ENCODE results near the gene PCNT.
"Not testable (repeated sequence)": the region's sequence is repeated elsewhere in the genome, so short reads cannot be mapped to it uniquely, and the experiment has no call there.

The PCNT gene

DNA sequence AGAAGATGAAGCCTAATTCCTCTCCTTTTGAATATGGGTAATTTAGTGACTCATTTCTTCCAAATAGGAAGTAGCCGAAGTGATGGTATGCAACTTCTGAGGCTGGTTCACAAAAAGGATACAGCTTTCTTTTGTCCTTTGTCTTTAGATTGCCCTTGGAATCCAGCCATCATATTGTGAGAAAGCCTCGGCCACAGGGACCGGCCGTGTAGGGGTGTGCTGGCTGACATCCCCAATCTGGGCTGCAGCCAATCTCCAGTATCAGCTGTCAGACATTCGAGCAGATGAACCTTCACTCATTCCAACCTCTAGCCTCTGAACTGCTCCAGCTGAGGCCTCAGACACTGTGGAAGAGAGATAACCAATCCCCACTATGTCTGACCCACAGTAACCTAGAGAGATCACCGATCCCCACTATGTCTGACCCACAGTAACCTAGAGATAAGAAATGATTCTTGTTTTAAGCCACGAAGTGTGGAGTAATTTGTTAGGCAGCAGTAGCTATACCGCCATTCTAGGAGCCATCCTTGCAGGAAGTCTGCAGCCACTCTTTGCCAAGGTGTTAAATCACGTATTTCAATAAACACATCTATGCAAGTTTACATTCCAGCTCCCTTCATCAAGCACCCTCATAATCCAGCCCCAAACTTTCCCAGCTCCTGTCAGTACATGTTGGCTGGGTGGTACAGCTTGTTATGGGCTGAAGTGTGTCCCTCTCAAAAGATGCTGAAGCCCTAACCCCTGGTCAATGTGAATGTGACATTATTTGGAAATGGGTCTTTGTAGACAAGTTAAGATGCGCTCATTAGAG, 131.8 kb downstream of the PCNT start:
- DNase-seq: no peak

DNA sequence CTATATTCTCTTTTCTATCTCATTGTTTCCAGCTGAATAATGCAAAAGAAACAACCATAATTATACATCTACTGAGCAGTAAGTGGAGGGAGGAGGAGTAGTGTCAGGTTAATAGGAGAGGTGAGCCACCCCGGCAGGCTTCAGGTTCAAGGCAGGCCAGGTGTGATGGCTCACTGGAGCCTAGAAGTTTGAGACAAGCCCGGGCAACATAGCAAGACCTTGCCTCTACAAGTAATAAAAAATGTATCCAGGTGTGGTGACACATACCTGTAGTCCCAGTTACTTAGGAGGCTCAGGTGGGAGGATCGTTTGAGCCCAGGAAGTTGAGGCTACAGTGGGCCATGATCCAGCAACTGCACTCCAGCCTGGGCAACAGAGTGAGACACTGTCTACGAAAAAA, 132.8 kb downstream of the PCNT start:
- DNase-seq: no peak

DNA sequence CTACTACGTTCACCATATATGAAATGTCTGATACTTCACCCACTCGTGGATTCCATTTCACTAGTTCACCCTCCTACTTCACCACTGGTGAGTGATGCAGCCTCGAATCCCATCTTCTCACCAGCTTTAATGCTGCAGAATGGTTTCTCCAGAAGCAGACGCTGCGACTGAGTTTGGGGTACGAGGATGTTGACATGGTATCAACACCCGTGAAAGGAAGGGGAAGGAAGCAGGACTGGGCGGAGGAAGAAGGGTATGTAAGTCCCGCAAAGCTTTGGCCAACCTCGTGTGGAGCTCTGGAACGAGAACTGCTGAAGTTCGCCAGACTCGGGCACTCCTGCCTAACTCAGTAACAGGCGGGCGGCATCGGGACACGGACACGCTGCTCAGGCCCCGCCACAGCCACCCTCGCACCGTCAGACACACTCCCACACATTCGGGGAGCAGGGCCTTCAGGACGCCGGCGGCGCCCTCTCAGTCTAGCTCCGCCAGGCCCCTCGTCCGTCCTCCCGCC, 133.9 kb downstream of the PCNT start:
- peak in 1 of 2 experiments; percentile 28 for DNase-seq

DNA sequence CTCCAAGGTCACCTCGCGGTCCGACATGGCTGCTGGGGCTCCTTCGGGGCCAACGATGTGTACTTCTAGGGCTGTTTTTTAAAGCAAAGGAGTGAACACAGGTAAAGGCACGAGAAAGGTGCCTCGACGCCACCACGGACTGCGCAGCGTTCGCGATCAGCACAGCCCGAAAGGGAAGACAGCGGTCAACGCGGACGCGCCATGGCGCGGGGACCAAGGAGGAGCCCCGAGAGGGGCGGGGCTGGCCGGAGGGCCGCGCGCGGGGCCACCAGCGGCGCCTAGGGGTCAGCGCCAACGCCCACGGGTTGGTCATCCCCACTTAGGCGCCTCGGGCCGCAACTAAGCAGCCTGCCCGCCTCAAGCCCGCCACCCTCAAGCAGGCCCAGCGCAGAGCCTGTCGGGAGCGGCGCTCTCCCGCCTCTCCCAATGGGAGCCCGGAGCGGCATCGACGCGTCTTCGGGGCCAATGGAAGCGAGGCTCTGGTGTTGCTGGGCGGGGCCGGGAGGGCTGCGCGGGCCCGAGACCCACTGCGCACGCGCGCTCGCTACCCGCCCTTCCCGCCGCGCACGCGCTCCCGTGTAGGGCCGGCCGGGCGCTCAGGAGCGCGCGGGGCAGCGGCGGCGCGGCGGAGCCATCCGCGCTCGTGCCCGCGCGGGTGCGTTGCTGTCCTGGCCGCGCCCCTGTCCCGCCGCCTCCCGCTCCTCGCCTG, 134.5 kb downstream of the PCNT start, which contains the start of gene DIP2A:
Gene DIP2A, plus strand, starts transcription at position 577 of the 709 bp plus-strand sequence. CDS start 241 bp downstream, outside the sequence.
- peak; percentile 92 to 93 for DNase-seq

DNA sequence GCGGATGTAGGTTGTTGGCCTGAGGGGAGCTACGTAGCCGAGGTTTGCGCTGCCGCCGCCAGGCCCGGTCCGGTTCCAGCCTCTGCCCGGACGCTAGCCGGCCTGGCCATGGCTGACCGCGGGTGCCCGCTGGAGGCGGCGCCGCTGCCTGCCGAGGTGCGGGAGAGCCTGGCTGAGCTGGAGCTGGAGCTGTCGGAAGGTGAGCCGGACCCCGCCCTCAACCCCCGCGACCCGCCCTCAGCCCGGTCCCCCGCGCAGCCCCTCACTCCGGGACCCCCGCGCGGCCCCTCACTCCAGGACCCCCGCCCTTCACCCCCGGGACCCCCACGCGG, 135.0 kb downstream of the PCNT start:
- no peak for DNase-seq

DNA sequence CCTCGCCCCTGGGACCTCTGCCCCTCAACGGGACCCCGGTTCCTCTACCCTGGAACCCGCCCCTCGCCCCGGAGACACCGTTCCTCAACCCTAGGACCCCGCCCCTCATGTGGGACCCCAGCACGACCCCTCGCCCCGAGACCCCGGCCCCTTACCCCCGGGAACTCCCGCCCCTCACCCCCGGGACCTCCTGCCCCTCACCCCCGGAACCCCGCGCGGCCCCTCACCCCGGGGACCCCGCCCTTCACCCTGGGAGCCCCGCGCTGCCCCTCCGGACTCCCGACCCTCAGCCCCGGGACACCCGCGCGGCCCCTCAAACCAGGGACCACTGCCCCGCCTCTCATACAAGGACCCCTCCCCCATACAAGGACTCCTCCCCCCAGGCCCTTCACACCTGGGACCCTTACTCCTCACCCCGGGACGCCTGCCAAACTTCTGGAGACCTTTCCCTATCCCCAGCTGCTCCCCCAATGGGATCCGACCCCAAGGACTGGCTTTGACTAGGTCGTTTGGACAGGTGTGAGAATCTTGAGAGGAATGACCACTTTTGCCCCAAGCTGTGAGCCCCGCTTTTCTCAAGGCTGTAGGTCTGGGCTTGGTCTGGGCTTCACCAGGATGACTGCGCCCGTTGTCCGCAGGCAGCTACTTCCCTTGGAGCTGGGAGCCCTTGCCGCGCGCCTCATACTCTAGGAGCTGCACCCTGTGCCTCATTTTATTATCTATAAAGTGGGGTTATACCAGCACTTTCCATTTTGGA, 135.6 kb downstream of the PCNT start:
- no peak for DNase-seq

DNA sequence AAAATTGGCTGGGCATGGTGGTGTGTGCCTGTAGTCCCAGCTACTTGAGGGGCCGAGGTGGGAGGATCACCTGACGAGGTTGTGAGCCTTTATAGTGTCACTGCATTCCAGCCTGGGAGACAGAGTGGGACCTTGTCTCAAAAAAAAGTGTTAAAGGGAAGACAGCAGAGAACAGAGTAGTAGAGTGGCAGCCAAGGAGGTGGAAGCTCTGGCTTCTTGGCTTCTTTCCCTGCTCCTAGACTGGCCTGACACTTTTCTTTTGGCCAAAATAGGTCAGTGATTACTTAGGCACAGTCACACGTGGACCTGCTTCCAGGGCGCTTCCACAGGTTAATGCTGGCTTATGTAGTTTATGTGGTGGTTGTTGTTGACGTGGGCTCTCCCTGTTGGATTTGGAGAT, 138.0 kb downstream of the PCNT start:
- no peak for DNase-seq

DNA sequence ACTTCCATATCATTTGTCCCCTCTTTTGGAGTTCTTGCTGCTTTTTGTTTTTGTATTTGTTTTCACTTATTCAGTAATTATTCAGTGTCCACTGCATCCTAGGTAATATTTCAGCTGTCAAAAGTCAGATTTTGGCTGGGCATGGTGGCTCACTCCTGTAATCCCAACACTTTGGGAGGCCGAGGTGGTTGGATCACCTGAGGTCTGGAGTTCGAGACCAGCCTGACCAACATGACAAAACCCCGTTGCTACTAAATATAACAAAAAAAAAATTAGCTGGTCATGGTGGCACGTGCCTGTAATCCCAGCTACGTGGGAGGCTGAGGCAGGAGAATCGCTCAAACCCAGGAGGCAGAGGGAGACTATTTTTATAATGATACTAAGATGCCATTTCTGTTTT, 141.2 kb downstream of the PCNT start:
- not testable (repeated sequence) for DNase-seq

DNA sequence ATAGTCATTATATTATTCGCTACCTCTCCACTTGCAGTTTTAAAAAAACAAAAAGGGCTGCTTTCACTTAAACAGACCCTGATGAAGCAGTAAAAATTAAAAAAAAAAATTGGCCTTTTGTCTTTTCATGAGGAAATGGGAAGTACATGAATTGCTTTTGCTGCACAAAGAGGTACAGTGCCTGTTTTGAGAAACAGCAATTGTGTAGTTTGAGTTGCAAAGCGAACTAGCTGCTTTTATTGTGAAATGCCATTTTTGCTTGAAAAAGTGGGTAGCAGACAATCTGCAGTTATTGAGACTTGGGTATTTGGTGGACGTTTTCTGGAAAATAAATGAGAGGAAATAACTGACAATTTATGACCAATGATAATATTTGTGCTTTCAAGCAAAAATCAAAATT, 141.7 kb downstream of the PCNT start:
- DNase-seq: no peak

DNA sequence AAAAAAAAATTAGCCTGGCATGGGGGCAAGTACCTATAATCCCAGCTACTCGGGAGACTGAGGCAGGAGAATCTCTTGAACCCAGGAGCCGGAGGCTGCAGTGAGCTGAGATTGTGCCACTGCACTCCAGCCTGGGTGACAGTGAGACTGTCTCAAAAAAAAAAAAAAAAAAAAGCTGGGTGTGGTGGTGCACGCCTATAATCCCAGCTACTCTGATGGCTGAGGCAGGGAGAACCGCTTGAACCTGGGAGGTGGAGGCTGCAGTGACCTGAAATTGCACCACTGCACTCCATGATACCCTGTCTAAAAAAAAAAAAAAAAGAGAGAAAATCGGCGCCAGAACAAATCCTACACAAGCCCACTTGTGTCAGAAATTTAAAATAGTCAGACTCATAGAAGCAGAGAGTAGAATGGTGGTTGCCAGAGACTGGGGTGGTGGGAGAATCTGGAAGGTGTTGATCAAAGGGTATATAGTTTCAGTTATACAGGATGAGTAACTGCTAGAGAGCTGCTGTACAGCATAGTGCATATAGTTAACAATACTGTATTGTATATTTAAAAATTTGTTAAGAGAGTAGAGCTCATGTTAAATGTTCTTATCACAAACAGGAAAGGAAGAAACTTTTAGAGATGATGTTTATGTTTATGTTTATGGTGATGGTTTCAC, 144.3 kb downstream of the PCNT start:
- no peak for DNase-seq

DNA sequence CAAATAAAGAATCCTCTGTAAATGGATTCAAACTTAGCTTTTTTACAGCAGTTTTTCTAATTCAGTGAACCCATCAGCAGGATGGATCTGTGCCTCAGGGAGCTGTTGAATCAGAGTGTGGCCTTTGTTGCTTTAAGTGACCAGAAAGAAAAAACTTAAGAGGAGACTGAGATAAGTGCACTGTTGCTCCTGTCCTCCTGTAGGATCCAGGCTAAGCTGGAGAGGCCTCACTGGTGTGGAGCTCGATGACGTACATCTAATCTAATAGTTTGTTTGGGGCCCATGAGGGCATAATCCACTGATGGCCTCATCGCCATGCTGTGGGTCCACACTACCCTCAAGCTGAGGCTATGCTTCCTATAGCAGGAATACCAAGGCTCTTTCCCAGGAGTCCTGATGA, 145.3 kb downstream of the PCNT start:
- DNase-seq: no peak

DNA sequence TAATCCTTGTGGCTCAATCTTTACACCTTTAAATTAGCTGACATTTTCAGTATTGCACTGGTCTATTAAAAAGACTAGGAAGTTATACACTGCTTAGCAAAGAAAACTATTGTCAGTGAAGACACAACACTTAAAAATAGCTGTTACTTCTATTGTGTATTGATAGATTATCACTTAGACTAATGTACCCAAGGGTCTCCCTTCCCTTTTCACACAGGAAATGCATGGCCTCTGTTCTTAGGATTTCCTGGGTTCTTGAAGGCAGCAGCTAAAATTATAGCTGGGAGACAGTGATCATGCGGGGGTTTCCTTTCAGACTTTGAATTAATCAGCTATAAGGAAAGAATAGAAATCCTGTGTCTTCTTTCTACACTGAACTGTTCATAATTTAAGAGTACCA, 147.6 kb downstream of the PCNT start:
- no peak for DNase-seq

DNA sequence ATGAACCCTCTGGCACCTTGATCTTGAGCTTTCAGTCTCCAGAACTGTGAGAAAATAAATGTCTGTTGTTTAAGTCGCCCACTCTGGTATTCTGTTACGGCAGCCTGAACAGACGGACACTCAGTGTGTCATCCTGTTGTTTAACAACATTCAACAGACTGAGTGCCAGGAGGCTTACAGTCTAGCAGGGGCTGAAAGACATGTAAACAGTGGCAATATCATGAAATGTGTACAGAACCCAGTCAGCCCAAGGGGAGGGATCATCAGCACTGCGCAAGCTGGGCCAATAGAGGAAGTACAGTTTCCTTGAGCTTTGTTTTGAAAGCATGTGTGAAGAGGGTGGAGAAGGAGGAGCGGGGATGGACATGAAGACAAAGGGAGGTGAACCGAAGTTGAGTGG, 148.3 kb downstream of the PCNT start:
- no peak for DNase-seq

DNA sequence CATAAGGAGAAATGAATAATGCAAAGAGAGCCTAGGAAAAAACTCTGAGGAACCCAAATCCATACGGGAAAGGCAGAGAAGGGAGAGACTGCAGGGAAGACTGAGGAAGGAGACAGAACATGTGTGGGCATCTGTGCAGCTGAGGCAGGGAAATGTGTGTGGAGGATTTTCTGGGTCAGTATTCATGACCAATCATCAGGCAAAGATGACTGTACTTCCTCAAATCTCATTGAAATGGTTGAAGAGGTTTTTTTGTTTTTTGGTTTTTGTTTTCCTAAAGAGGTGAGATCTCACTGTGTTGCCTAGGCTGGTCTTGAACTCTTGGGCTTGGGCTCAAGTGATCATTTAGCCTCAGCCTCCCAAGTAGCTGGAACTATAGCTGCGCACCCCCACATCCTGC, 150.4 kb downstream of the PCNT start:
- no peak for DNase-seq

DNA sequence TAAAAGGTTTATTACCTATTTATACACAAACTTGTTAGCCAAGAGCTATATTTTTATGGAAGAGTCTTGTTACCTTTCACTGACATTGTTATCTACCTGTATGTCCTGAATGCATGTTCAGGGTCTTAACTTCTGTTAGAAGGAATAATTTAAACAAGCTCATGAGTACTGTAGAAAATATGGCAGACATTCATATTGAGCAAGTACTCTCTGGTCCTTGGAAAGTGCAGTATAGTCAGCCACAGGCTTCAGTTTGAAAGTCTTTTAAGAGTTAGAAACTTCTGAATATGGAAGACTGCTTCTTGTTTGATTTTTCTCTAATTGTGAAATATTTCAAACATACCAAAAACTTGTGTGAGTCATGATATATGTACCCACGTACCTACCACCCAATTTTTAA, 151.3 kb downstream of the PCNT start:
- DNase-seq: no peak

DNA sequence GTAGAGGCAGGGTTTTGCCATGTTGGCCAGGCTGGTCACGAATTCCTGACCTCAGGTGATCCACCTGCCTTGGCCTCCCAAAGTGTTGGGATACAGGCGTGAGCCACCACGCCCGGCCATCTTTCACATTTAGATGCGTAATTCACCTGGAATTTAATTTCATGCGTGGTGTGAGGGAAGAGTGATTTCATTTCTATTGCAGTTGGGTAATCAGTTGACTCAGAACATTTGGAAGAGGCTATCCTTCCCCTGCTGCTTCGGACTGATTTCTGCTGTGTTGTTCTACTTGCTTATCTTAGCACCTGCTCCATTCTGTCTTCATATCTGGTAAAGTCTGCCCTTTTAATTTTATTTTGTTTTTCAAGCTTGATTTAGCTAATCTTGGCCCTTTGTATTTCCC, 153.8 kb downstream of the PCNT start:
- no peak for DNase-seq

DNA sequence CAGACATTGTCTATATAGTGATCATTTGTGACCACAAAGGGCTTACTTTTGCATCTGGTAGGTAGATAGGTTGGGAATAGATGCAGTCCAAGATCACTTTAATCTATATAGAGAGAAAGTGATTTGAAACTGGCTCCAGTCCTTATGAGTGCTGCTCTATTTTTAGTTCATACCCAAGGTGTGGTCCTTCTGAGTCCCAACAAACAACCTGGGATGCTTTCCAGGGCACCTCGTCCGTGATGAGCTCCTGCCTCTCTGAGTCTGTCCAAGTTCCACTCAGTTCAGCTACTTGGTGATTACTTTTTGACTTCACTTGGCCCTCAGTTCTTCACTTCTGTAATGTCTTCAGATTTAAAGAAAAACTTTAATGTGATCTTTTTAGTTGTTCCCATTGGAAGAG, 155.0 kb downstream of the PCNT start:
- no peak for DNase-seq

DNA sequence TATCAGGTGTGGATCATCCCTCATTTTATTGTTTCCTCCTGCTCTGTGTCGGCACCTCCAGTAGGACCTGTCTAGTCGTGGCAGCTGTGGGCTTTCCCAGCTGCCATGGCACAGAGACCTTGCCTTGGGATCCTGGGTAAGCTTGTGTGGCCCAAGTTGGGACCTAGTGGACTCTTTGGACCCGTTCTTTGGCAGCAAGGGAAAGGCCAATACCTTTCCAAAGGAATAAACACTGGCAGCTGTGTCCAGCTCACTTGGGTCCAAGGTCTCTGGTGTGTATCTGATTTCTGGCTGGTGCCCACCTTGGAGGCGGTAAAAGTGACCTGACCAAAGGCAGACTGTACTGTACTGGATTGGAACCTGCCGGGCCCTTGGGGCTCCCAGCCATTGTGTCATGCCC, 156.5 kb downstream of the PCNT start:
- no peak for DNase-seq

DNA sequence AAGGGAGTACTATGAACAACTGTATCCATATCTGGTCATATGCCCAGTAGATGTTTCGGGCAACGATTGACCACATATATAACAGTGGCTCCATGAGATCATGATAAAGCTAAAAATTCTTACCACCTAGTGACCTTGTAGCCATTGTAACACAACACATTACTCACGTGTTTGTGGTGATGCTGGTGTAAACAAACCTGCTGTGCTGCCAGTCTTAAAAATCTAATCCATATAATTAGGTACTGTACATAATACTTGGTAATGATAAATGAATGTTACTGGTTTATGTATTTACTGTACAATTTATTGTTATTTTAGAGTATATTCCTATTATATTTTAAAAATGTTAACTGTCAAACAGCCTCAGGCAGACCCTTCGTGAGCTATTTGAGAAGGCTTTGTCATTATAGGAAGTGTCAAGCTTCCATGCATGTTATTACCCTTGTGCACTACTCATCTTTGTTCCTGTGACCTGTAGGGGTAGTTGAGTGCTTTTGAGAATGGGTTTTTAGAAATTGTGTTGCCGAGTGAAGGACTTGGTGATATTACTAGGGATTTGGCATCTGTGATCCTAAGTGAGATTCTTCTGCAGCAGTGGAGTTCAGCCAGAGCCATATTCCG, 158.4 kb downstream of the PCNT start:
- peak in 1 of 2 experiments; percentile 44 for DNase-seq

DNA sequence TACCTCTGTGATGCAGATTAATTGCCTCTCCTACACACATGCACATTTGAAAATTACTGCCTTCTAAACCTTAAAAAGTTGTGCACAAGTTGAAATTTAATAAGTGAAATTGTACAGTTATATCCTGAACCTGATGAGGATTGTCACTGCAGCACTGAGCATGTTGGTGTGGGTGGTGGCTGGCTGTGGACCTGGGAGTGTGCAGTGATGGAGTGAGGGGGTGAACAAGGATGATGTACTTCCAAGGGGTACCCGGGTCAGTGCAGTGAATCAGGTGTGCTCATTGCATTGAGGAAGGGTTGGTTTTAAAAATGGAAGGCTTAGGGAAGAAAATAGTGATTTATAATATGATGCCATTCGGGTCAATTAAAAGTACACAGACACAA, 158.9 kb downstream of the PCNT start:
- no peak for DNase-seq

DNA sequence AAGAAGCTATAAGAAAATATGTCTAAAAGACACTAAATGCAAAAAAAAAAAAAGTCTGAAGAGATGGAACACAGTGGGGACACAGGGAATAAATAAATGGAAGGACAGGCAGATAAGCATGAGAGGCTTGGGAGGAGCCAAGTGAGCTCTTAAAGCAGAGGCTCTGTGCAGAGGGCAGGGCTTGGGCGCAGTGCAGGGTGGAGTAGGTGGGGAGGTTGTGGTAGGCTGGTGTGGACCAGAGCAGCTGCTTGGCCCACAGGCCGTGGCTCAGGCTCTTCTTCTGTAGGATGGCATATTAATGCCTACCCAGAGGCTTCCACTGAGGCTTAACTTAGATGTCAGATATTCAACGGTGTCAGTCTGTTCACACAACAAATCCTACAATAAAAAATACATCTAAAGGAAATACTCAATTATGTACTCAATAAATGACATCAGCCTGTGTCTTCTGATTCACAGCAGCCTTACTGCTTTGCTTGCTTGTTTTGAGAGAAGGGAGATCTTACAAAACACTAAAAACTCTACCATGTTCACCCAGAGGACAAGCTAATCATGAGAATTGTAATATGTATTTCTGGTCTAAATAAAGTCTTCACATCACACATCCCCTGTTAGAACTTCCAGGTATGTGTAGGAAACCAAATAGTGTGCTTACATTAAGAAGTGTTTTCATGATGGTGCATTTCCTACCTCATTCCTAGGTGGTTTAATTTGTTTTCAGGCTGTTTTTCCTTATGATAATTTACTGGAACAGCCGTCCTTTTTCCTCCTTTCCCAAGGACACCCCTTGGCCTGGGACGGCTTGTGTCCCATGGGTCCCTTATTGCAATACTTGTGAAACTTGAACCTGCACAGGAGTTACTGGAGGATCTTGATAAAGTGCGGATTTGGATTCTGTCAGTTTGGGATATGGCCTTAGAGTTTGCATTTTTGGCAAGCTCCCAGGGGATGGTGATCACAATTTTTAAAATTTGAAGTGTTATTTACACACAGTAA, 159.6 kb downstream of the PCNT start:
- no peak for DNase-seq
